ENCODE measurements around the gene SELPLG. TPM values are rescaled to one million over a fixed set of nuclear protein-coding genes. Genes with fewer than 3 reads are reported as not detected.

The SELPLG gene
- total and polyA plus RNA-seq, 4 donors: 2.1 to 9.6 (median 4.8) TPM

DNA sequence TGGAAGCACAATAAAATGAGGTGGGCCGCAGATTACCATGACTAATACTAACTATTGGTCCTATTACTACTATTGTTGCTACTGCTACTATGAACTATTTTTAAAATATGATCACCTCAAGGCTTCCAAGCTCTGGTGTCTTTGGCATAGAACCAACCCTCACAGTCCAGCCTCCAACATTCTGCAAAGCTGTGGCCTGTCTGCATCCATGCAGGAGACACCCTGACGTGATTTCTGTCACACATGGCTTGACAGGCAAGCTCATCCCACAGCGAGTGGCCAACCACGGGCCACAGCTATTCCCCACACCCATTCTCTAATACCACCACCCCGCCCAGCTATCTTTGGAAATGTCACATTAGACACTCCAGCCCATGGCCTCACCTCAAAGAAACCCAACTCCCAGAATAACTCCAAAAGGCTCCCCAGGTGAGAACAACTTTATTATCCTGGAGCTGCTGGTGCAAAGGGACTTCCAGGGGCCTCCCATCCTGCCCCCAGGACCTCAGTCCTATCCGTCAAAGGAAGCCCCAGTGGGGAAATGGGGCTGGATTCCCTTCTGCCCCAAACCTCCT is 56.9 kb downstream of the SELPLG start:
- H3K9ac ChIP-seq (ENCODE audit: low read depth in 1 of 2, low read length in 2 of 2): no peak overlapping the region
- no peak for DNase-seq (ENCODE audit: low spot score)
- no peak overlapping the region for H3K27ac ChIP-seq (ENCODE audit: low read depth in 1 of 2, low read length in 2 of 2)
- H3K4me3 ChIP-seq (ENCODE audit: low read depth in 1 of 3, low read length in 3 of 3): no peak overlapping the region
- H3K36me3 ChIP-seq (ENCODE audit: control insufficient read depth in 4 of 4, insufficient read depth in 3 of 4, low read depth in 1 of 4, low read length in 3 of 4): no peaks in the 10 kb centered on the region
- TF ChIP-seq FOXA1 (IDR thresholded peaks at IDR 0.05): no peak
- no peak for TF ChIP-seq YY1 (IDR thresholded peaks at IDR 0.05)
- TF ChIP-seq HNF4A (conservative IDR thresholded peaks at IDR 0.05): no peak
- no peak for TF ChIP-seq RXRA (IDR thresholded peaks at IDR 0.05)
- no peak for TF ChIP-seq RAD21 (IDR thresholded peaks at IDR 0.05)
- TF ChIP-seq, protein P1, sequence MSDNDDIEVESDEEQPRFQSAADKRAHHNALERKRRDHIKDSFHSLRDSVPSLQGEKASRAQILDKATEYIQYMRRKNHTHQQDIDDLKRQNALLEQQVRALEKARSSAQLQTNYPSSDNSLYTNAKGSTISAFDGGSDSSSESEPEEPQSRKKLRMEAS (IDR thresholded peaks at IDR 0.05): no peak
- TF ChIP-seq SP1 (IDR thresholded peaks at IDR 0.05): no peak
- TF ChIP-seq, protein P2, sequence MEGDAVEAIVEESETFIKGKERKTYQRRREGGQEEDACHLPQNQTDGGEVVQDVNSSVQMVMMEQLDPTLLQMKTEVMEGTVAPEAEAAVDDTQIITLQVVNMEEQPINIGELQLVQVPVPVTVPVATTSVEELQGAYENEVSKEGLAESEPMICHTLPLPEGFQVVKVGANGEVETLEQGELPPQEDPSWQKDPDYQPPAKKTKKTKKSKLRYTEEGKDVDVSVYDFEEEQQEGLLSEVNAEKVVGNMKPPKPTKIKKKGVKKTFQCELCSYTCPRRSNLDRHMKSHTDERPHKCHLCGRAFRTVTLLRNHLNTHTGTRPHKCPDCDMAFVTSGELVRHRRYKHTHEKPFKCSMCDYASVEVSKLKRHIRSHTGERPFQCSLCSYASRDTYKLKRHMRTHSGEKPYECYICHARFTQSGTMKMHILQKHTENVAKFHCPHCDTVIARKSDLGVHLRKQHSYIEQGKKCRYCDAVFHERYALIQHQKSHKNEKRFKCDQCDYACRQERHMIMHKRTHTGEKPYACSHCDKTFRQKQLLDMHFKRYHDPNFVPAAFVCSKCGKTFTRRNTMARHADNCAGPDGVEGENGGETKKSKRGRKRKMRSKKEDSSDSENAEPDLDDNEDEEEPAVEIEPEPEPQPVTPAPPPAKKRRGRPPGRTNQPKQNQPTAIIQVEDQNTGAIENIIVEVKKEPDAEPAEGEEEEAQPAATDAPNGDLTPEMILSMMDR (IDR thresholded peaks at IDR 0.05; ENCODE audit: low read depth, low read length, missing input control): no peak
- TF ChIP-seq GABPA (IDR thresholded peaks at IDR 0.05 in 1 of 2, conservative IDR thresholded peaks at IDR 0.05 in 1 of 2): no peak
- TF ChIP-seq, protein P3, sequence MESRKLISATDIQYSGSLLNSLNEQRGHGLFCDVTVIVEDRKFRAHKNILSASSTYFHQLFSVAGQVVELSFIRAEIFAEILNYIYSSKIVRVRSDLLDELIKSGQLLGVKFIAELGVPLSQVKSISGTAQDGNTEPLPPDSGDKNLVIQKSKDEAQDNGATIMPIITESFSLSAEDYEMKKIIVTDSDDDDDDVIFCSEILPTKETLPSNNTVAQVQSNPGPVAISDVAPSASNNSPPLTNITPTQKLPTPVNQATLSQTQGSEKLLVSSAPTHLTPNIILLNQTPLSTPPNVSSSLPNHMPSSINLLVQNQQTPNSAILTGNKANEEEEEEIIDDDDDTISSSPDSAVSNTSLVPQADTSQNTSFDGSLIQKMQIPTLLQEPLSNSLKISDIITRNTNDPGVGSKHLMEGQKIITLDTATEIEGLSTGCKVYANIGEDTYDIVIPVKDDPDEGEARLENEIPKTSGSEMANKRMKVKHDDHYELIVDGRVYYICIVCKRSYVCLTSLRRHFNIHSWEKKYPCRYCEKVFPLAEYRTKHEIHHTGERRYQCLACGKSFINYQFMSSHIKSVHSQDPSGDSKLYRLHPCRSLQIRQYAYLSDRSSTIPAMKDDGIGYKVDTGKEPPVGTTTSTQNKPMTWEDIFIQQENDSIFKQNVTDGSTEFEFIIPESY (IDR thresholded peaks at IDR 0.05): no peak
- TF ChIP-seq, protein P4, sequence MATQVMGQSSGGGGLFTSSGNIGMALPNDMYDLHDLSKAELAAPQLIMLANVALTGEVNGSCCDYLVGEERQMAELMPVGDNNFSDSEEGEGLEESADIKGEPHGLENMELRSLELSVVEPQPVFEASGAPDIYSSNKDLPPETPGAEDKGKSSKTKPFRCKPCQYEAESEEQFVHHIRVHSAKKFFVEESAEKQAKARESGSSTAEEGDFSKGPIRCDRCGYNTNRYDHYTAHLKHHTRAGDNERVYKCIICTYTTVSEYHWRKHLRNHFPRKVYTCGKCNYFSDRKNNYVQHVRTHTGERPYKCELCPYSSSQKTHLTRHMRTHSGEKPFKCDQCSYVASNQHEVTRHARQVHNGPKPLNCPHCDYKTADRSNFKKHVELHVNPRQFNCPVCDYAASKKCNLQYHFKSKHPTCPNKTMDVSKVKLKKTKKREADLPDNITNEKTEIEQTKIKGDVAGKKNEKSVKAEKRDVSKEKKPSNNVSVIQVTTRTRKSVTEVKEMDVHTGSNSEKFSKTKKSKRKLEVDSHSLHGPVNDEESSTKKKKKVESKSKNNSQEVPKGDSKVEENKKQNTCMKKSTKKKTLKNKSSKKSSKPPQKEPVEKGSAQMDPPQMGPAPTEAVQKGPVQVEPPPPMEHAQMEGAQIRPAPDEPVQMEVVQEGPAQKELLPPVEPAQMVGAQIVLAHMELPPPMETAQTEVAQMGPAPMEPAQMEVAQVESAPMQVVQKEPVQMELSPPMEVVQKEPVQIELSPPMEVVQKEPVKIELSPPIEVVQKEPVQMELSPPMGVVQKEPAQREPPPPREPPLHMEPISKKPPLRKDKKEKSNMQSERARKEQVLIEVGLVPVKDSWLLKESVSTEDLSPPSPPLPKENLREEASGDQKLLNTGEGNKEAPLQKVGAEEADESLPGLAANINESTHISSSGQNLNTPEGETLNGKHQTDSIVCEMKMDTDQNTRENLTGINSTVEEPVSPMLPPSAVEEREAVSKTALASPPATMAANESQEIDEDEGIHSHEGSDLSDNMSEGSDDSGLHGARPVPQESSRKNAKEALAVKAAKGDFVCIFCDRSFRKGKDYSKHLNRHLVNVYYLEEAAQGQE (IDR thresholded peaks at IDR 0.05): no peak
- TF ChIP-seq EGR1 (IDR thresholded peaks at IDR 0.05; ENCODE audit: low read depth in 2 of 2): no peak
- TF ChIP-seq HNF4G (IDR thresholded peaks at IDR 0.05): no peak
- TF ChIP-seq JUND (IDR thresholded peaks at IDR 0.05): no peak
- TF ChIP-seq, protein P5, sequence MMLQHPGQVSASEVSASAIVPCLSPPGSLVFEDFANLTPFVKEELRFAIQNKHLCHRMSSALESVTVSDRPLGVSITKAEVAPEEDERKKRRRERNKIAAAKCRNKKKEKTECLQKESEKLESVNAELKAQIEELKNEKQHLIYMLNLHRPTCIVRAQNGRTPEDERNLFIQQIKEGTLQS (IDR thresholded peaks at IDR 0.05): no peak
- TF ChIP-seq TAF1 (conservative IDR thresholded peaks at IDR 0.05): no peak
- no peak for TF ChIP-seq FOXA2 (IDR thresholded peaks at IDR 0.05)
- 60% methylated on average over 6 of the region's 6 CpGs for WGBS
- no peaks in the 10 kb centered on the region for H3K4me1 ChIP-seq (ENCODE audit: control insufficient read depth in 4 of 4, insufficient read depth in 4 of 4, low read length in 3 of 4)
- no peaks in the 10 kb centered on the region for H3K27me3 ChIP-seq (ENCODE audit: control insufficient read depth in 4 of 4, insufficient read depth in 4 of 4, low read length in 3 of 4)
- no peaks in the 10 kb centered on the region for H3K9me3 ChIP-seq (ENCODE audit: control insufficient read depth in 4 of 4, low read length in 3 of 4)

Measured in liver (tissue), 9 donors.